HL-60 (cell line): ENCODE results near the gene SGPP2.

ENCODE experiments used
- DNase-seq, 2 experiments: peaks; one replicate each; pipeline ENCODE4 v3.0.0-alpha.2; 2010 to 2020; ENCODE audit warnings: low read depth in 1 of 2, low spot score in 1 of 2
- H3K27ac ChIP-seq: fragments of 250-450 bp; sonication (Bioruptor Pico); replicated peaks from 2 replicates; pipeline ENCODE4 v1.5.1; 2020; ENCODE audit warnings: mild to moderate bottlenecking, moderate library complexity
- H3K27me3 ChIP-seq: fragments of 250-450 bp; sonication (Bioruptor Pico); 2 replicates; pipeline ENCODE4 v1.5.1; 2021; ENCODE audit warnings: mild to moderate bottlenecking, moderate library complexity; ENCODE audit not compliant: insufficient read depth, poor library complexity, severe bottlenecking
- H3K4me3 ChIP-seq: replicated peaks from 2 replicates; pipeline ENCODE4 v1.5.1; 2011; ENCODE audit warnings: mild to moderate bottlenecking, control low read depth, low read length; ENCODE audit not compliant: insufficient read depth
- CTCF ChIP-seq: IDR thresholded peaks from one replicate; pipeline ENCODE4 v1.5.1; 2011; ENCODE audit warnings: low read length, control low read depth, inconsistent platforms; ENCODE audit not compliant: insufficient read depth
- GABPA ChIP-seq: IDR thresholded peaks from 2 replicates; pipeline ENCODE4 v1.6.1; 2012; ENCODE audit warnings: low read depth
- POLR2AphosphoS5 ChIP-seq: IDR thresholded peaks from 2 replicates; pipeline ENCODE4 v1.6.1; 2012; ENCODE audit warnings: low read depth
- SPI1 ChIP-seq: IDR thresholded peaks from 2 replicates; pipeline ENCODE4 v1.6.1; 2012; ENCODE audit warnings: low read depth, mild to moderate bottlenecking, borderline replicate concordance
- TF ChIP-seq, protein P1 (sequence below): IDR thresholded peaks from 2 replicates; pipeline ENCODE4 v1.6.1; 2012; ENCODE audit warnings: low read depth; ENCODE audit not compliant: insufficient replicate concordance

Gene SGPP2

DNA sequence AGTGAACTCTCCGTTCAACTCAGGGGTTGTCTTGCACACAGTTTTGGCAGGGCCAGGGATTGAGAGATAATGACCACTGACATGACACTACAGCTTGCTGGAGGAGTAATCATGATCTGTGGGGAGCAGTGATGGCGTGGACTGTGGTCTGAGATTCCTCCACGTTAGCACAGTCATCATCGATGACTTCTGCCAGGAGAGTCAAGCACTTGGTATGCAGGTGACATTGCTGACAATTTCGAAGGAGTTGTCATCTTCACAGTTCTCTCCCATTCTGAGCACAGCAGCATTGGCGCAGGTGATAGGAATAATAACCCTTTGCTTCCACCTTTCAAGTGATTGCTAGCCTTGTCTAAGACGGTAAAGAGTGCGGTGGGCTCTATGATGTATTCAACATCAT lies 79.8 kb downstream of the SGPP2 start:
- DNase-seq = no peak
- H3K27me3 ChIP-seq = no peaks in the 10 kb centered on the region
- no peak overlapping the region for H3K4me3 ChIP-seq
- no peak overlapping the region for H3K27ac ChIP-seq
- no peak for TF ChIP-seq SPI1
- TF ChIP-seq POLR2AphosphoS5 = no peak
- TF ChIP-seq GABPA = no peak
- TF ChIP-seq CTCF = no peak
- TF ChIP-seq, protein P1, sequence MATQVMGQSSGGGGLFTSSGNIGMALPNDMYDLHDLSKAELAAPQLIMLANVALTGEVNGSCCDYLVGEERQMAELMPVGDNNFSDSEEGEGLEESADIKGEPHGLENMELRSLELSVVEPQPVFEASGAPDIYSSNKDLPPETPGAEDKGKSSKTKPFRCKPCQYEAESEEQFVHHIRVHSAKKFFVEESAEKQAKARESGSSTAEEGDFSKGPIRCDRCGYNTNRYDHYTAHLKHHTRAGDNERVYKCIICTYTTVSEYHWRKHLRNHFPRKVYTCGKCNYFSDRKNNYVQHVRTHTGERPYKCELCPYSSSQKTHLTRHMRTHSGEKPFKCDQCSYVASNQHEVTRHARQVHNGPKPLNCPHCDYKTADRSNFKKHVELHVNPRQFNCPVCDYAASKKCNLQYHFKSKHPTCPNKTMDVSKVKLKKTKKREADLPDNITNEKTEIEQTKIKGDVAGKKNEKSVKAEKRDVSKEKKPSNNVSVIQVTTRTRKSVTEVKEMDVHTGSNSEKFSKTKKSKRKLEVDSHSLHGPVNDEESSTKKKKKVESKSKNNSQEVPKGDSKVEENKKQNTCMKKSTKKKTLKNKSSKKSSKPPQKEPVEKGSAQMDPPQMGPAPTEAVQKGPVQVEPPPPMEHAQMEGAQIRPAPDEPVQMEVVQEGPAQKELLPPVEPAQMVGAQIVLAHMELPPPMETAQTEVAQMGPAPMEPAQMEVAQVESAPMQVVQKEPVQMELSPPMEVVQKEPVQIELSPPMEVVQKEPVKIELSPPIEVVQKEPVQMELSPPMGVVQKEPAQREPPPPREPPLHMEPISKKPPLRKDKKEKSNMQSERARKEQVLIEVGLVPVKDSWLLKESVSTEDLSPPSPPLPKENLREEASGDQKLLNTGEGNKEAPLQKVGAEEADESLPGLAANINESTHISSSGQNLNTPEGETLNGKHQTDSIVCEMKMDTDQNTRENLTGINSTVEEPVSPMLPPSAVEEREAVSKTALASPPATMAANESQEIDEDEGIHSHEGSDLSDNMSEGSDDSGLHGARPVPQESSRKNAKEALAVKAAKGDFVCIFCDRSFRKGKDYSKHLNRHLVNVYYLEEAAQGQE = no peak

DNA sequence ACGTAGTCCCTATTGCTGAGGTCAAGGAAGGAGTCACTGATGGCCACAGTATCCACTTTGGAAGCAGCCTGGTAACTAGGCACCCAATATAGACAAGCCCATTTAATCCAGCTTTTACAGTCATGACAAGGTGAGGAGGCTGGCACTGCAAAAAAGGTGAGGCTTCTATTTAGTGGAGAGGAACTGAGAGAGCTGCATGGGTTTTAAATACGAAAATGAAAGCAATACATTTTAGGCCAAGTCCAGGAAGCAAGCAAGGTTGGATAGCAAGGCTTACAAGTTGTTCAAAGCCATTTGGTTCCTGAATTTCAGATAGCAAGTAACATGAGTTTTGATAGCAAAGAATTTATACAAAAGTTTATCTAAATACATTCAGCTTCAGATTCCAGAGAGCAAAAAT lies 80.4 kb downstream of the SGPP2 start:
- Histone ChIP-seq H3K4me3 (no peak overlapping the region), H3K27ac (peak overlapping the region; percentile 61), H3K27me3 (no peaks in the 10 kb centered on the region)
- peak in 1 of 2 experiments; percentile 14 for DNase-seq
- TF ChIP-seq POLR2AphosphoS5 (no peak), SPI1 (no peak), CTCF (no peak), GABPA (no peak)
- TF ChIP-seq, protein P1 = no peak

GRCh38 chr2:222506230-222506935 lies 82.0 kb downstream of the SGPP2 start:
- H3K4me3 ChIP-seq = no peak overlapping the region
- DNase-seq = peak in 1 of 2 experiments; percentile 52
- peak overlapping the region; percentile 61 for H3K27ac ChIP-seq
- H3K27me3 ChIP-seq = no peaks in the 10 kb centered on the region
- TF ChIP-seq CTCF = no peak
- TF ChIP-seq, protein P1 = no peak
- no peak for TF ChIP-seq SPI1
- TF ChIP-seq POLR2AphosphoS5 = no peak
- TF ChIP-seq GABPA = no peak
